PC-3 (cell line): ENCODE results near the gene ZNF232. TPM values are rescaled to one million over a fixed set of nuclear protein-coding genes. Genes with fewer than 3 reads are reported as not detected.
"Not testable (repeated sequence)": the region's sequence is repeated elsewhere in the genome, so short reads cannot be mapped to it uniquely, and the experiment has no call there.

Source experiments
- ATAC-seq: fragments of 200-7000 bp; cut with Tn5 transposase; 2 replicates; pipeline ENCODE4 v1.9.1; 2020; ENCODE audit warnings: mild to moderate bottlenecking, moderate library complexity
- BruUV-seq: library from RNA; stranded (reverse); fragments of 400-500 nt; replicated peaks from 2 replicates; lab custom pipeline; 2021; lab: Mats Ljungman, UMichigan
- CTCF ChIA-PET: fragments of 300-600 bp; sonication (Branson Sonifier 250); formaldehyde crosslinking; loops from one replicate; lab custom pipeline; 2022; ENCODE audit warnings: antibody characterized with exemption; lab: Charles Lee
- POLR2A ChIA-PET: fragments of 300-600 bp; sonication (Branson Sonifier 250); formaldehyde crosslinking; loops from one replicate; lab custom pipeline; 2022; ENCODE audit warnings: antibody characterized with exemption; ENCODE audit not compliant: unreplicated experiment; lab: Charles Lee
- DNase-seq: peaks from one replicate; pipeline ENCODE4 v3.0.0-alpha.2; 2015
- H2AFZ ChIP-seq: fragments of 300-600 bp; sonication (generic); 2 replicates; pipeline ENCODE4 v1.6.0; 2016; ENCODE audit warnings: antibody characterized with exemption, low read length
- H3F3A ChIP-seq: fragments of 300-600 bp; sonication (generic); one replicate; pipeline ENCODE4 v1.6.0; 2017; ENCODE audit warnings: antibody characterized with exemption, low read length, control low read depth, mild to moderate bottlenecking; ENCODE audit not compliant: unreplicated experiment
- H3K27ac ChIP-seq: fragments of 300-600 bp; sonication (generic); 2 replicates; pipeline ENCODE4 v1.5.1; 2016; ENCODE audit warnings: mild to moderate bottlenecking, low read length
- H3K27me3 ChIP-seq: fragments of 300-600 bp; sonication (generic); 2 replicates; pipeline ENCODE4 v1.6.1; 2016; ENCODE audit warnings: low read length, mixed read lengths
- H3K36me3 ChIP-seq: fragments of 300-600 bp; sonication (generic); 2 replicates; pipeline ENCODE4 v1.6.1; 2016; ENCODE audit warnings: low read depth, mixed run types, low read length, mixed read lengths
- H3K4me1 ChIP-seq: fragments of 300-600 bp; sonication (generic); 2 replicates; pipeline ENCODE4 v1.5.1; 2016; ENCODE audit warnings: low read length; ENCODE audit not compliant: insufficient read depth
- H3K4me2 ChIP-seq: fragments of 300-600 bp; sonication (generic); 2 replicates; pipeline ENCODE4 v1.6.0; 2016; ENCODE audit warnings: low read length
- H3K4me3 ChIP-seq: fragments of 300-600 bp; sonication (generic); 2 replicates; pipeline ENCODE4 v1.5.1; 2016; ENCODE audit warnings: mild to moderate bottlenecking, low read length, mixed read lengths
- H3K79me2 ChIP-seq: fragments of 300-600 bp; sonication (generic); 2 replicates; pipeline ENCODE4 v1.6.1; 2017; ENCODE audit warnings: low read length, mixed read lengths
- H3K9ac ChIP-seq: fragments of 300-600 bp; sonication (generic); 2 replicates; pipeline ENCODE4 v1.6.0; 2016; ENCODE audit warnings: mild to moderate bottlenecking, low read length
- H3K9me2 ChIP-seq: fragments of 300-600 bp; sonication (generic); replicated peaks from 2 replicates; pipeline ENCODE4 v1.6.1; 2016; ENCODE audit warnings: mixed run types, low read length, mixed read lengths
- H3K9me3 ChIP-seq: fragments of 300-600 bp; sonication (generic); 2 replicates; pipeline ENCODE4 v1.6.1; 2016; ENCODE audit warnings: low read length, mixed read lengths
- H4K20me1 ChIP-seq: fragments of 300-600 bp; sonication (generic); 2 replicates; pipeline ENCODE4 v1.6.1; 2016; ENCODE audit warnings: low read length, mixed read lengths
- EZH2 ChIP-seq: fragments of 300-600 bp; sonication (generic); IDR thresholded peaks from one replicate; pipeline ENCODE4 v1.6.1; 2017; ENCODE audit warnings: antibody characterized with exemption, mild to moderate bottlenecking, low read length; ENCODE audit not compliant: unreplicated experiment
- EZH2phosphoT487 ChIP-seq: fragments of 300-600 bp; sonication (generic); IDR thresholded peaks from 2 replicates; pipeline ENCODE4 v1.6.1; 2018; ENCODE audit warnings: mild to moderate bottlenecking, antibody characterized with exemption, low read length, borderline replicate concordance
- intact Hi-C: fragments of 100-400 bp; cut with micrococcal nuclease; formaldehyde crosslinking; loops from 2 replicates; pipeline ENCODE4 v1.9.0; 2023
- total RNA-seq: library from RNA; depleted of rRNA; stranded (reverse); fragments of >200 nt; gene quantifications from 2 replicates; pipeline ENCODE4 v1.2.3, GENCODE V29; 2014
- TF ChIP-seq, protein P1 (sequence below): fragments of 300-600 bp; sonication (generic); conservative IDR thresholded peaks from 2 replicates; pipeline ENCODE4 v1.5.1; 2017; ENCODE audit warnings: antibody characterized with exemption, low read depth, mild to moderate bottlenecking, low read length

The ZNF232 gene
- total RNA-seq, 1 experiment from 2014 or later, result 3.5 TPM

DNA sequence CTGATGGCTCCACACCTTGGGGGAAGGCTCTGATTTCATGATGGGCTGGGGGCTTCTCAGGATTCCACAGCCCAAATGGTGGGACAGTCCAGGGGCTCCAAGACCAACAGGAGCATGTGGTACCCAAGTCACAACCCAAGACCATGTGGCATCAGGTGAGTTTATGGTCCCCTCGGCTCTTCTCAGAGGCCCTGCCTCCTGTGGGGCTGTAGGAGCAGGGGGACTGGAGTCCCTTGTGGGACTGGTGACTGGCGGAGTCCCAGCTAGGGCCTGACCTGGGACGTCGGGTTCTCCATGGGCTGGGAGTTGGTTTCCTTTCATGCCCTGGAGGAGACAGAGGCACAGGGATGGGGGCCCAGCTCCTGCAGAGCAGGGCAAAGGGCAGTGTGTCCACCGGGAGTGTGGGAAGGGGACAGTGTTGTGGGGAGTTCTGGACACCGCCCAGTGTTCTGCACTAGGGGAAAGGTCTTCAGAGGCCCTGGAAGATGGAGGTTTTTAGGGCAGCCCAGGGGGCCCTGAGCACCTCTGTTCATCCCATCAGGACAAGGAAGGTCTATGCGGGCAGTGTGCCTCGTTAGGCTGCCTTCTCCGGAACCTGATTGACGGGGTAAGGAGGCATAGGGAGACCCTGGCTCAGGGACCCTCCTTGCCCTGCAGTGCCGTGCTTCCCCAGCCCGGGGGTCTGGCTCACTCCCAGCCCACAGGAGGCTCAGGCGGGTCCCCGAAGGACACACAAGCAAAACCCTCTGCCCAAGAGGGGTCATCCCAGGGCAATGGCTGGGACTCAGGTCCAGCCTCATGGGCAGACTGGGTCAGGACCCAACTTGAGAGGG is 25.1 kb upstream of the ZNF232 start:
- H3K4me1 ChIP-seq, DNase-seq, BruUV-seq, H3K36me3 ChIP-seq, H3K9ac ChIP-seq, H3K9me3 ChIP-seq, H4K20me1 ChIP-seq, intact Hi-C loops, H2AFZ ChIP-seq, H3K4me2 ChIP-seq, H3F3A ChIP-seq, H3K9me2 ChIP-seq, POLR2A ChIA-PET, H3K27ac ChIP-seq, ATAC-seq, H3K79me2 ChIP-seq, H3K27me3 ChIP-seq, CTCF ChIA-PET, H3K4me3 ChIP-seq: not testable (repeated sequence)

DNA sequence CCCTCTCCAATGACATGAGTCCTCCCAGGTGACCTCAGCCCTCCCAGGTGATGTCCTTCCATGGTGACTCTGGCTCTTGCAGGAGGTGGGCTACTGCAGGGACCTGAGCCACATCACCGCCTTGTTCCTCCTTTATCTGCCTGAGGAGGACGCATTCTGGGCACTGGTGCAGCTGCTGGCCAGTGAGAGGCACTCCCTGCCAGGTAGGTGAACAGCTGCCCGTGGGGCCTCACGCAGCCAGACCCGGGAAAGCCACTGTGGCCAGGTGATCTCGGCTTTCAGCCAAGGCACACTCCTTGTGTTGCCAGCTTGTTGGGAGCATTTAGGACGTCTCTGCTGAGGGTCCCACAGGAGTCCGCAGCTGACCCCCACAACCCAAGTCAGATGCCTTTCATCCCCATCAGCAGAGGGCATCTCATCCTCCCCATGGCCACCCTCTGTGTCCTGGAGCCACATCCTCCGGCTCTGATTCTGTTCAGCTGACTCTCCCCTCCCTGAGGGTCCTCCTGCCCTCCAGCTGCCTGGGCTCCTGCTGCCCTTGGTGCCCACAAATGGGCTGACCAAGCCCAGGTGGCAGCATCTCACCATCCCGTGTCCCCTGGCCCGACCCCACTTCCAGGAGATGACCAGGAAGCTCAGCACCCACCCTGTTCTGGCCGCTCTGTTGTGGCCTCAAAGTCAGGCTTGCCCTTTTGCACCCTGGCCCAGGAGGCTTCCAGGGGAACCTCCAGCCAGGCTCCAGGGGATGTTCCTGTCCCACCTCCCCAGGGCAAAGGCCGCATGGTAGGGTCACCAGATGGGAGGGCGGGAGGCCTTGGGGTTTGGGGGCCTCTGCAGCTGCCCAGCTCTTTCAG is 24.3 kb upstream of the ZNF232 start:
- no peaks in the 10 kb centered on the region for H3K27me3 ChIP-seq
- H2AFZ ChIP-seq, result no peak overlapping the region
- H3F3A ChIP-seq, result no peaks in the 10 kb centered on the region
- H3K4me1 ChIP-seq, result no peaks in the 10 kb centered on the region
- ChIA-PET POLR2A (no interaction called here), CTCF (no interaction called here)
- H3K9ac ChIP-seq, result no peak overlapping the region
- intact Hi-C loops, result no loop called here
- no peak overlapping the region for H3K4me3 ChIP-seq
- H3K27ac ChIP-seq, result no peak overlapping the region
- no peaks in the 10 kb centered on the region for H3K79me2 ChIP-seq
- TF ChIP-seq EZH2phosphoT487 (no peak), EZH2 (no peak)
- TF ChIP-seq, protein P1, sequence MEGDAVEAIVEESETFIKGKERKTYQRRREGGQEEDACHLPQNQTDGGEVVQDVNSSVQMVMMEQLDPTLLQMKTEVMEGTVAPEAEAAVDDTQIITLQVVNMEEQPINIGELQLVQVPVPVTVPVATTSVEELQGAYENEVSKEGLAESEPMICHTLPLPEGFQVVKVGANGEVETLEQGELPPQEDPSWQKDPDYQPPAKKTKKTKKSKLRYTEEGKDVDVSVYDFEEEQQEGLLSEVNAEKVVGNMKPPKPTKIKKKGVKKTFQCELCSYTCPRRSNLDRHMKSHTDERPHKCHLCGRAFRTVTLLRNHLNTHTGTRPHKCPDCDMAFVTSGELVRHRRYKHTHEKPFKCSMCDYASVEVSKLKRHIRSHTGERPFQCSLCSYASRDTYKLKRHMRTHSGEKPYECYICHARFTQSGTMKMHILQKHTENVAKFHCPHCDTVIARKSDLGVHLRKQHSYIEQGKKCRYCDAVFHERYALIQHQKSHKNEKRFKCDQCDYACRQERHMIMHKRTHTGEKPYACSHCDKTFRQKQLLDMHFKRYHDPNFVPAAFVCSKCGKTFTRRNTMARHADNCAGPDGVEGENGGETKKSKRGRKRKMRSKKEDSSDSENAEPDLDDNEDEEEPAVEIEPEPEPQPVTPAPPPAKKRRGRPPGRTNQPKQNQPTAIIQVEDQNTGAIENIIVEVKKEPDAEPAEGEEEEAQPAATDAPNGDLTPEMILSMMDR, result no peak
- no peak overlapping the region for H3K4me2 ChIP-seq
- H4K20me1 ChIP-seq, result no peaks in the 10 kb centered on the region
- H3K36me3 ChIP-seq, result no peaks in the 10 kb centered on the region
- no peak for DNase-seq
- no TSS peak for BruUV-seq
- H3K9me2 ChIP-seq, result no peaks in the 10 kb centered on the region
- no peaks in the 10 kb centered on the region for H3K9me3 ChIP-seq
- ATAC-seq, result no peak

DNA sequence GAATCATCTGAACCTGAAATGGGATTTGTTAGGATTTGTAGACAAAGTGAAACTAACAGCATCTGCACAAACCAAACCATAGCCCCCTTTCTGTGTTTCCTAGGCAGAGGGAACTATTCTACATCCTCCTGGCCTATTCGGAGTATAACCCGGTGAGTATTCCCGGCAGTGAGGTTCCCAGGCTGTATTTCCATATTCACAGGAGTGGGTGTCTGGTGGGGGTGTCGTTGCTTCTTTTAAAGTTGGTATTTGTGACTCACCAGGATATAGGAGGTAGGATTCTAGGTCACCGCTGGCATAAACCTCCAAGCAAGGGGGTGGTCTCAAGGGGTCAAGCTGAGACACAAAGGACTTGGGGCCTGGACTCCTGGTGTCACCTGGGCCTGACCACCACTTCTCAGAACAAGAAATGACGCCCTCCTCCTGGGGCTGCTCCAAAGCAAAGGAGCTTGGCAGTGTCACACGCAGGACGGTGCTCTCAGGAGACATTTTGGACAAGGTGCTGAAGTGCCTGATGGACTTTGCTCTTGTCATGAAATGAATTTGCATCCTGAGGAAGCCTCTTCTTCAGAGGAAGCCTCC is 23.5 kb upstream of the ZNF232 start:
- H3K9me3 ChIP-seq, H3K4me3 ChIP-seq, H3K36me3 ChIP-seq, H2AFZ ChIP-seq, H4K20me1 ChIP-seq, H3K79me2 ChIP-seq, H3K4me1 ChIP-seq, H3K27ac ChIP-seq, intact Hi-C loops, ATAC-seq, DNase-seq, H3K27me3 ChIP-seq, H3K4me2 ChIP-seq, H3F3A ChIP-seq, H3K9me2 ChIP-seq, POLR2A ChIA-PET, CTCF ChIA-PET, H3K9ac ChIP-seq, BruUV-seq: not testable (repeated sequence)

DNA sequence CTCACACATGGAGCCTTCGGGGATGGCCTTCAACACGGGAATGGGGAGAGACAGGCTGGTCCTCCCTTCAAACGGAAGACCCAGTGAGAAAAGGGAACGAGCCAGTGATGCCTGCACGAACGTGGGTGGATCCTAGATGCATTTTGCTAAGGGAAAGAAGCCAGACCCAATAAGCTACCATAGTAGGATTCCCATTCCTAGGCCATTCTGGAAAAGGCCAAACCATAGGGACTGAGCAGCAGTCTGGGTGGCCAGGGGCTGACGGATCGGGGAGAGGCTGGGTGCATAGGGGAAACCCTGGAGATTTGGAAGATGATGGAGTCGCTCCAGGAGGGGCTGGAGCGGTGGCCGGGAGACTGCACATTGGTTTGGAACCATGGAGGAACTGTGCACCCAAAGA is 22.9 kb upstream of the ZNF232 start:
- H3K36me3 ChIP-seq, H3K27ac ChIP-seq, H3K4me3 ChIP-seq, H3K9ac ChIP-seq, H3K79me2 ChIP-seq, H3K9me3 ChIP-seq, H3K4me1 ChIP-seq, H3K27me3 ChIP-seq, DNase-seq, POLR2A ChIA-PET, intact Hi-C loops, CTCF ChIA-PET, BruUV-seq, ATAC-seq, H3F3A ChIP-seq, H2AFZ ChIP-seq, H3K4me2 ChIP-seq, H4K20me1 ChIP-seq, H3K9me2 ChIP-seq: not testable (repeated sequence)

DNA sequence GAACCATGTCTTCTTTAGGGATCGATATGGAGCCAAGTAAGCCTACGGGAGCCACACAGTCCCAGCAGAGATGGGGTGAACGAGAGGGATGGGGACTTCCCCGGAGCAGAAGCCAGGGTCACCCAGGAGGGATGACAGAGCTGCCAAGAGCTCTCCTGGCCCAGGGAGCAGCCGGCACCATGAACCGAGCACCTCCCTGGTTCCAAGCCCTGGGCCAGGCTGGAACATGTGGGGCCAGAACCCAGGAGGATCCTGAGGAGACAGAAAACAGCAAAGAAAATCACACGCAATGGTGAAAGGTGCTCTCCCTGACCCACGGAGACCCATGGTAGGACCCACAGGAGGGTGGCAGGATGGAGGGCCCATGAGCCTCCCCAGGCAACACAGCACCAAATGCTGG is 22.3 kb upstream of the ZNF232 start:
- H3K4me2 ChIP-seq, ATAC-seq, H3K9me2 ChIP-seq, H3K27me3 ChIP-seq, H3K79me2 ChIP-seq, H3K4me3 ChIP-seq, H3F3A ChIP-seq, CTCF ChIA-PET, H3K27ac ChIP-seq, intact Hi-C loops, DNase-seq, H4K20me1 ChIP-seq, H3K9me3 ChIP-seq, H3K36me3 ChIP-seq, H2AFZ ChIP-seq, H3K4me1 ChIP-seq, H3K9ac ChIP-seq, BruUV-seq, POLR2A ChIA-PET: not testable (repeated sequence)
